GM21526 (cell line): Measurements from ENCODE around the gene SPNS1.
"Not testable (repeated sequence)": the region's sequence is repeated elsewhere in the genome, so short reads cannot be mapped to it uniquely, and the experiment has no call there.

ENCODE experiments used
- ATAC-seq: cut with Tn5 transposase; IDR thresholded peaks from one replicate; pipeline ENCODE4 v1.9.1; 2021; ENCODE audit warnings: moderate library complexity; ENCODE audit not compliant: unreplicated experiment, low FRiP score

The SPNS1 gene, protein sequence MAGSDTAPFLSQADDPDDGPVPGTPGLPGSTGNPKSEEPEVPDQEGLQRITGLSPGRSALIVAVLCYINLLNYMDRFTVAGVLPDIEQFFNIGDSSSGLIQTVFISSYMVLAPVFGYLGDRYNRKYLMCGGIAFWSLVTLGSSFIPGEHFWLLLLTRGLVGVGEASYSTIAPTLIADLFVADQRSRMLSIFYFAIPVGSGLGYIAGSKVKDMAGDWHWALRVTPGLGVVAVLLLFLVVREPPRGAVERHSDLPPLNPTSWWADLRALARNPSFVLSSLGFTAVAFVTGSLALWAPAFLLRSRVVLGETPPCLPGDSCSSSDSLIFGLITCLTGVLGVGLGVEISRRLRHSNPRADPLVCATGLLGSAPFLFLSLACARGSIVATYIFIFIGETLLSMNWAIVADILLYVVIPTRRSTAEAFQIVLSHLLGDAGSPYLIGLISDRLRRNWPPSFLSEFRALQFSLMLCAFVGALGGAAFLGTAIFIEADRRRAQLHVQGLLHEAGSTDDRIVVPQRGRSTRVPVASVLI

DNA sequence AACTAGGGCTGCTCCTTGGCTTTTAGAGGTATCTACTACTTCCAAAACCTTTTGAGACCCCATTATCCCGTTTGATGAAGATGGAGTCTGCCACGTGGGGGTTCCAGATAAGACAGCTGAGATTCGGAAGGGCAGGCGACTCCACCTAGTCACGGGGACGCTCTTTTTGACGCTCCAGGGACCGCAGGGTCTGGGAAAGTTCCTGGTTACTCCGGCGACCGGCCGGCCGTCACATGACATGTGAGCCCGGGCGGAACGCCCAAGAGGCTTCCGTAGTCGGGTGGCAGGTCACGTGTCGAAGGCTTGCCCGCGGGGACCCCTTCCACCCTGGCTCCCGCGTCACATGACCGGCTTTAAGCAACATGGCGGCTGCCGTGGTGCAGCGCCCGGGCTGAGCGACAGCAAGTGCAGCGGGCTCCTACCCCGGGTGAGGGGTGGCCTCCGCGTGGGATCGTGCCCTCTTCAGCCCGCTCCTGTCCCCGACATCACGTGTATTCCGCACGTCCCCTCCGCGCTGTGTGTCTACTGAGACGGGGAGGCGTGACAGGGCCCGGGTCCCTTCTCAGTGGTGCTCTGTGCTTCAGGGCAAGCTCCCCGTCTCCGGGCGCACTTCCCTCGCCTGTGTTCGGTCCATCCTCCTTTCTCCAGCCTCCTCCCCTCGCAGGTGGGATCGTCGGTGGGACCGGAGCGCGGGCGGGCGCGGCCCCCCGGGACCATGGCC is at the start of gene SPNS1:
TSS of gene SPNS1 (plus strand) at position 342 of the 721 bp plus-strand sequence. CDS start at position 716, 374 bp downstream.
- peak; percentile 67 for ATAC-seq

DNA sequence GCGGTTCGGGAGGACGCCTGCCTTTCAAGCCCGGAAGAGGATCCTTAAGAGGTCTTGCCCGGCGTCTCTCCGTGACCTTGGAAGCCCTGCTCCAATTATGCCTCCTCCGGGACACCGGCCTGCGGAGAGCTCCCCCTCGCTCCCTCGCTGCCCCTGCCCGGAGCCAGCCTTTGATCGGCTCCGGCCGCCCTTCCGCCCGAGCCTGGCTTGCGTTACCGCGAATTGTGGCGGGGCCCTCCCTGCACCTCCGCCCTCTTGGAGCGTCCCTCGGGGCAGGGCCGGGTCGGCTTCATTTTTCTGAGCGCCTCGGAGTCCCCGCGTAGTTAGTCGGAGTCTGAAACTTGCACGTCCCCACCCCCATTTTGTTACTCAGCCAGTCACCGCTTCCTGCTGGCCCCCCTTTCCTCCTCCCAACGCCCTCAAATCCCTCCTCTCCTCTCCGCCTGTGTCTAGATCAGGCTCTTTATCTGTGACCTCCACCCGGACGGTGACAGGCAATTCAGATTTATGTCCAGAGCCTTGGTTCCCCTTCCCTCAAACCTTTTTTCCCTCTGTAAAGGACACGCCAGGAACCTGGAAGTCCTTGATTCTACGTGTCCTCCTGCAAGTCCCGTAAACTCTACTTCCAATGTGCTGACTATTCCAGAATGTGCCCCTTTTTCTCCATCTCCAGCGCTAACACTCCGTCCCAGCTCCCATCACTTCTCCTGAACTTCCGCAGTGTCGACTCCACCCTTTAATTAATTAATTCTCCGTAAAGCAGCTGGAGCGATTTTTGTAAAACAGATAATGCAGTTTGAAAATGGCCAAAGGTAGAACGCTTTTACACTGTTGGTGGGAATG is 49.0 kb upstream of the SPNS1 start:
- ATAC-seq = peak; percentile 24

DNA sequence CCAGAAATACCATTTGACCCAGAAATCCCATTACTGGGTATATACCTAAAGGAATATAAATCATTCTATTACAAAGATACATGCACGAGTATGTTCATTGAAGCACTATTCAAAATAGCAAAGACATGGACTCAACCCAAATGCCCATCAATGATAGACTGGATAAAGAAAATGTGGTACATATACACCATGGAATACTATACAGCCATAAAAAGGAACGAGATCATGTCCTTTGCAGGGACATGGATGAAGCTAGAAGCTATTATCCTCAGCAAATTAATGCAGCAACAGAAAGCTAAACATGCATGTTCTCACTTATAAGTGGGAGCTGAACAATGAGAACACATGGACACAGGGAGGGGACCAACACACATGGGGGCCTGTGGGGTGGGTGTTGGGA is 48.3 kb upstream of the SPNS1 start:
- not testable (repeated sequence) for ATAC-seq

DNA sequence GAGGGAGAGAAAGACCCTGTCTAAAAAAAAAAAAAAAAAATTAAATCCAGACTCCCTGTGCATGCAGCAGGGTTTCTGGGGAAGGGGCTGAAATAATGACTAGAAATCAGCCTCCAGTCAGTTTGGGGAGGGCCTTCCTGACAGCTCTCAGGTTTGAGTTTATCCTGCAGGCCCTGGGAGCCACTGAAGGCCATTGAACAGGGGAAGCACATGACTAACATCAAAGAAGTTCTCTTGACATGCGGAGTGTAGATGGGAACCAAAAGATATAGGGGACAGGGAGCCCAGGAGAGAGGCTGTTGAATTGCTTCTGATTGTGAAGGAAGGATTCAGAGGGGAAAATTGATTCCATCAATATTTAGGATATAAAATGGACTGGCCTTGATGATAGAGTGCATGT is 46.8 kb upstream of the SPNS1 start:
- no peak for ATAC-seq

DNA sequence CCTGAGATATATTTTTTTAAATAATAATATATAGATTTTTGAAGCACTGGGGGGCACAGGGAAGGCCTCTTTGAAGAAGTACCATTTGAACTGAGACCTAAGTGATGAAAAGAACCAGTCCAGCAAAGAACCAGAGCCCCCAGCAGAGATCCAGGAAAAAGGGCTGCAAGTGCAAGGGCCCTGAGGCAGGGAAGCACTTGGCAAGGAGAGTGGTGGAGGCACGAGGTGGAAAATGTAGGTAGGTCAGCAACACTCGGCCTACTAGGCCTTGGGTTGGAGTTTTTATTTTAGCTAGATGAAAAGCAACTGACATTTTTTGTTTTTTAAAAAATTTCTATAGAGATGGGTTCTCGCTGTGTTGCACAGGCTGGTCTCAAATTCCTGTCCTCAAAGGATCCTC is 44.4 kb upstream of the SPNS1 start:
- ATAC-seq = no peak

DNA sequence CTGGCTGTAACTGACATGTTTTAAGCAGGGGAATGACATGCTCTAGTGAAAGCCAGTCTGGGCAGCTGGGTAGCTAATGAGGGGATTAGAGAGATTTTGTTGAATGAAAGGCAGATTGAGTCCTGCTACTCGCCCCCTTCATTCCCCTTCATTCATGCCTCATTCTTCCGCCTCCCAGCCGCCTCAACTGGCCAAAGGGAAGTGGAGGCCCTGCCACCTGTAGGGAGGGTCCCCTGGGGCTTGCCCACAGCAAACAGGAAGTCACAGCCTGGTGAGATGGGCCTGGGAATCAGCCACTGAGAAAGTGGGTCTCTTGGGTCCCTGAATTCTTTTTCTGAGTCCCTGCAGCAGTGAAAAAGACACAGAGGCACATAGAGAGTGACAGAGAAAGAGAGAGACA is 43.9 kb upstream of the SPNS1 start:
- no peak for ATAC-seq

DNA sequence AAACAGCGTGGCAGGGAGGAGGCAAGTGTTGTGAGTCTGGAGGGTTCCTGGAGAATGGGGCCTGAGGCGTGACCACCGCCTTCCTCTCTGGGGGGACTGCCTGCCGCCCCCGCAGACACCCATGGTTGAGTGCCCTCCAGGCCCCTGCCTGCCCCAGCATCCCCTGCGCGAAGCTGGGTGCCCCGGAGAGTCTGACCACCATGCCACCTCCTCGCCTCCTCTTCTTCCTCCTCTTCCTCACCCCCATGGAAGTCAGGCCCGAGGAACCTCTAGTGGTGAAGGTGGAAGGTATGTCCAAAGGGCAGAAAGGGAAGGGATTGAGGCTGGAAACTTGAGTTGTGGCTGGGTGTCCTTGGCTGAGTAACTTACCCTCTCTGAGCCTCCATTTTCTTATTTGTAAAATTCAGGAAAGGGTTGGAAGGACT is 42.8 kb upstream of the SPNS1 start, which contains the start of gene CD19:
TSS of gene CD19 (plus strand) at position 171 of the 425 bp plus-strand sequence. CDS start at position 201, 30 bp downstream.
- no peak for ATAC-seq

DNA sequence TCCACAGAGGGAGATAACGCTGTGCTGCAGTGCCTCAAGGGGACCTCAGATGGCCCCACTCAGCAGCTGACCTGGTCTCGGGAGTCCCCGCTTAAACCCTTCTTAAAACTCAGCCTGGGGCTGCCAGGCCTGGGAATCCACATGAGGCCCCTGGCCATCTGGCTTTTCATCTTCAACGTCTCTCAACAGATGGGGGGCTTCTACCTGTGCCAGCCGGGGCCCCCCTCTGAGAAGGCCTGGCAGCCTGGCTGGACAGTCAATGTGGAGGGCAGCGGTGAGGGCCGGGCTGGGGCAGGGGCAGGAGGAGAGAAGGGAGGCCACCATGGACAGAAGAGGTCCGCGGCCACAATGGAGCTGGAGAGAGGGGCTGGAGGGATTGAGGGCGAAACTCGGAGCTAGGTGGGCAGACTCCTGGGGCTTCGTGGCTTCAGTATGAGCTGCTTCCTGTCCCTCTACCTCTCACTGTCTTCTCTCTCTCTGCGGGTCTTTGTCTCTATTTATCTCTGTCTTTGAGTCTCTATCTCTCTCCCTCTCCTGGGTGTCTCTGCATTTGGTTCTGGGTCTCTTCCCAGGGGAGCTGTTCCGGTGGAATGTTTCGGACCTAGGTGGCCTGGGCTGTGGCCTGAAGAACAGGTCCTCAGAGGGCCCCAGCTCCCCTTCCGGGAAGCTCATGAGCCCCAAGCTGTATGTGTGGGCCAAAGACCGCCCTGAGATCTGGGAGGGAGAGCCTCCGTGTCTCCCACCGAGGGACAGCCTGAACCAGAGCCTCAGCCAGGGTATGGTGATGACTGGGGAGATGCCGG is 42.0 kb upstream of the SPNS1 start:
- no peak for ATAC-seq

DNA sequence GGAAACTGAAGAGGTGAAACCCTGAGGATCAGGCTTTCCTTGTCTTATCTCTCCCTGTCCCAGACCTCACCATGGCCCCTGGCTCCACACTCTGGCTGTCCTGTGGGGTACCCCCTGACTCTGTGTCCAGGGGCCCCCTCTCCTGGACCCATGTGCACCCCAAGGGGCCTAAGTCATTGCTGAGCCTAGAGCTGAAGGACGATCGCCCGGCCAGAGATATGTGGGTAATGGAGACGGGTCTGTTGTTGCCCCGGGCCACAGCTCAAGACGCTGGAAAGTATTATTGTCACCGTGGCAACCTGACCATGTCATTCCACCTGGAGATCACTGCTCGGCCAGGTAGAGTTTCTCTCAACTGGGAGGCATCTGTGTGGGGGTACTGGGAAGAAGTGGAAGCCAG is 41.4 kb upstream of the SPNS1 start:
- no peak for ATAC-seq

DNA sequence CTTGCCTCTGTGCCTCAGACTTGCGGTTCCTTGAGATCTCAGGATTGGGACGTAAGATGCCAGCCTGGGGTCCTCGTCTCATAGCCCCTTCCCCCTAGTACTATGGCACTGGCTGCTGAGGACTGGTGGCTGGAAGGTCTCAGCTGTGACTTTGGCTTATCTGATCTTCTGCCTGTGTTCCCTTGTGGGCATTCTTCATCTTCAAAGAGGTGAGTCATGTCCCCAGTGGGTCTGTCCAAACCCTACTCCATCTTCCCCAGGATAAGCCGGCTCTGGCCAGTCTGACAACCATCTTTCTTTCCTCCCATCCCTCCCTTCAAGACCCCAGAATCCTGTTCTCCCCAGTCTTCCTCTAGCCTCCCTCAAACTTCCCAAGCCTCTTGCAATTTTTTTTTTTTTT is 39.2 kb upstream of the SPNS1 start:
- ATAC-seq = no peak

DNA sequence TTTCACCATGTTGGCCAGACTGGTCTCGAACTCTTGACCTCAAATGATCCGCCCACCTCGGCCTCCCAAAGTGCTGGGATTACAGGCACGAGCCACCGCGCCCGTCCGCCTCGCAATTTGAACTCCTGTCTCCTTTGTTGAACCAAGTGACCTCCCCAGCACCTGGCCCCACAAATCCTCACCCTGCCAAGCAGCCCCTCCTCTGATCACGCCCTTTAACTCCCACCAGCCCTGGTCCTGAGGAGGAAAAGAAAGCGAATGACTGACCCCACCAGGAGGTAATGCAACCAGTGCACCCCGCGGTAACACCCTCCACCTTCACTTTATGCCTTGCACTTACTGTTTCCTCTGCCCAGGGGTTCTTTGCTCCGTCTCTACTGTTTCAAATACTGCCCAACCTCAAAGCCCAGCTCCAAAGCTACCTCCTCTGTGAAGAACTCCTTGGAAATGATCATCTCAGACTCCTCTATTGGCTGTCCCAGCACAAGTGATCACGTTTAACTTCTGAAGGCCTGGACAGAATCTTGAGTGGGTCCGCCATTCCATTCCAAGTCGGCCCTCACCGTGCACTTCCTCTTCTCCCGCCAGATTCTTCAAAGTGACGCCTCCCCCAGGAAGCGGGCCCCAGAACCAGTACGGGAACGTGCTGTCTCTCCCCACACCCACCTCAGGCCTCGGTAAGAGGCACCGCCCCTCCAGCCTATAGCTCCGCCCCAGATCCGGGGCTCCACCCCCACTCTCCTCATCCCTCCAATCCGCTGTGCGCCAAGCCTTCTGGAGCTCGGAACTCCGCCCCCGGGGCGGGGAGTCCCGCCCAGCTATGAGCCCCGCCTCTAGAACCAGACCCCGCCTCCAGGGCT is 38.4 kb upstream of the SPNS1 start:
- ATAC-seq = no peak

DNA sequence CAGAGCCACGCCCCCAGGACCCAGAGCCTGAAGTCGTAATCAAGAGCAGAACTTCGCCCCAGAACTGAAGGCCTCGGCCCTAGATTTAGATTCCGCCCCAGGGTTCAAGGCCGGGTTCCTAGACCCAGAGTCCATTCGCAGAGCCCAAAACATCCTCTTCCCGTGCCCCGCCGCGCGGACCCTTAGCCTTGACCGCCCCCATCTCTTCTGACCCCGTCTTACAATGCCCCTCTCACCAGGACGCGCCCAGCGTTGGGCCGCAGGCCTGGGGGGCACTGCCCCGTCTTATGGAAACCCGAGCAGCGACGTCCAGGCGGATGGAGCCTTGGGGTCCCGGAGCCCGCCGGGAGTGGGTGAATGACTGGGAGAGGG is 37.8 kb upstream of the SPNS1 start:
- no peak for ATAC-seq

DNA sequence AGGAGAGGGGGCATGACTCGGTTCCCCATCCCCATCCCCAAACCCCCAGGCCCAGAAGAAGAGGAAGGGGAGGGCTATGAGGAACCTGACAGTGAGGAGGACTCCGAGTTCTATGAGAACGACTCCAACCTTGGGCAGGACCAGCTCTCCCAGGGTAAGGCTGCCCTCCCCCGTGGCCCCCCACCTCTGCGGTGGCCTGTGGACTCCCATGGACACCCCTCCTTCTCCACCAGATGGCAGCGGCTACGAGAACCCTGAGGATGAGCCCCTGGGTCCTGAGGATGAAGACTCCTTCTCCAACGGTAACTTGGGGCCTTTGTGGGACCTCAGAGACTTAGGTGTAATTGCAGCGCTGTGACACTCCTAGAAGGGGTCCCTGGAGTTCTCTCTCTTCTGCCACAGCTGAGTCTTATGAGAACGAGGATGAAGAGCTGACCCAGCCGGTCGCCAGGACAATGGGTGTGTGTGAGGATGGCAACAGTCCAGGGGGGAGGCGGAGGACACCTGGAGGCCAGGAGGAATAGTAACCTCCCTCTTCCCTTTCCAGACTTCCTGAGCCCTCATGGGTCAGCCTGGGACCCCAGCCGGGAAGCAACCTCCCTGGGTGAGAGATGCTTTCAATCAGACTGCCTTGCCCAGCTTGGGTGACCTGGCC is 37.2 kb upstream of the SPNS1 start:
- ATAC-seq = no peak

DNA sequence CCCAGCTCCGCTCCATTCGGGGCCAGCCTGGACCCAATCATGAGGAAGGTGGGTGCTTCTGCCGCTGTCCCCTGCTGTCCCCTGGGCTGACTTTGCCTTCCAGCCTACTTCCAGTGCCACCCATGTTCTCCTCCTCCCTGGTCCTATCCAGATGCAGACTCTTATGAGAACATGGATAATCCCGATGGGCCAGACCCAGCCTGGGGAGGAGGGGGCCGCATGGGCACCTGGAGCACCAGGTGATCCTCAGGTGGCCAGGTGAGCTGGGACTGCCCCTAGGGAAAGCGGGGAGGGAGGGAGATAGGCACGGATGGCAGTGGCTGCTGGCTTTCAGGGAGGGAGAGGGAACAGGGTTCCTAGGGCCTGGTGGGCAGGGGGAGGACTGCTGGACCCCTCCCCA is 35.9 kb upstream of the SPNS1 start:
- no peak for ATAC-seq

DNA sequence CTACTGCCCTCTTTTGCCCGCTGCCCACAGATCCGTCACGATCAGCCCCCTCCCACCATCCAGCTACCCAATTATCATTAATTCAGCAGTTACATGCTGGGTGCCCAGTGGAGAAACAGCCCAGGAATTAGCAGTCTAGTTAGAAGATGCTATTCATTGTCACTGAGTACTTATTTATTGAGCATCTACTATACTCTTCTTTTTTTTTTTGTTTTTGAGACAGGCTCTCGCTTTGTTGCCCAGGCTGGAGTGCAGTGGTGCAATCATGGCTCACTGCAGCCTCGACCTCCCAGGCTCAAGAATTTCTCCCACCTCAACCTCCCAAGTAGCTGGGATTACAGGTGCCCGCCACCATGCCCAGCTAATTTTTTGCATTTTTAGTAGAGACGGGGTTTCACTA is 34.8 kb upstream of the SPNS1 start:
- ATAC-seq = not testable (repeated sequence)

DNA sequence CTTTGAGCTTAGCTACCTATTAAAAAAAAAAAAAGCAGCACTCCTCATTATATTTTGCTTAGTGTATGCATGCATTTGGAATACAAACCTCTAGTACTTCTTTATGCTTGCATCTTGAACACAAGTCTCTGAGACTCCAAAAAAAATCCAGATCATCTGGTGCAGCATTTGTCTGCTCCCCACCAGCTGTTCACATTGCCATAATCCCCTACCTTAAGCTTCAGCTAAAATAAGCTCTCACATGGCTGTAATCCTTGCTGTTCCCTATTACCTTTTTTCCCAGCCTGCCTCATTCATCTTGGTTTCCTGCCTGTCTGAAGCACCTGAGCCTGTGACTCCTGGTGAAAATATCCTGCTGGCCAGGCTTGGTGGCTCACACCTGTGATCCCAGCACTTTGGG is 31.3 kb upstream of the SPNS1 start:
- ATAC-seq = no peak

DNA sequence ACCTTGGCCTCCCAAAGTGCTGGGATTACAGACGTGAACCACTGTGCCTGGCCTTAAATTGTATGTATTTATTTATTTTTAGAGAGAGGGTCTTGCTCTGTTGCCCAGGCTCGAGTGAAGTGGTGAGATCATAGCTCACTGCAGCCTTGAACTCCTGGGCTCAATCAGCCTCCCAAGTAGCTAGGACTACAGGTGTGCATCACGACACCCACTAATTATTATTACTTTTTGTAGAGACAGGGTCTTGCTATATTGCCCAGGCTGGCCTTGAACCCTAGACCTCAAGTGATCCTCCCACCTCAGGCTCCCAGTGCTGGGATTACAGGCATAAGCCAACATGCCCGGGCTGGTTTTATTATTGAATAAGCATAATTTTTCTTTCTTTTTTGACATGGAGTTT is 27.9 kb upstream of the SPNS1 start:
- no peak for ATAC-seq

DNA sequence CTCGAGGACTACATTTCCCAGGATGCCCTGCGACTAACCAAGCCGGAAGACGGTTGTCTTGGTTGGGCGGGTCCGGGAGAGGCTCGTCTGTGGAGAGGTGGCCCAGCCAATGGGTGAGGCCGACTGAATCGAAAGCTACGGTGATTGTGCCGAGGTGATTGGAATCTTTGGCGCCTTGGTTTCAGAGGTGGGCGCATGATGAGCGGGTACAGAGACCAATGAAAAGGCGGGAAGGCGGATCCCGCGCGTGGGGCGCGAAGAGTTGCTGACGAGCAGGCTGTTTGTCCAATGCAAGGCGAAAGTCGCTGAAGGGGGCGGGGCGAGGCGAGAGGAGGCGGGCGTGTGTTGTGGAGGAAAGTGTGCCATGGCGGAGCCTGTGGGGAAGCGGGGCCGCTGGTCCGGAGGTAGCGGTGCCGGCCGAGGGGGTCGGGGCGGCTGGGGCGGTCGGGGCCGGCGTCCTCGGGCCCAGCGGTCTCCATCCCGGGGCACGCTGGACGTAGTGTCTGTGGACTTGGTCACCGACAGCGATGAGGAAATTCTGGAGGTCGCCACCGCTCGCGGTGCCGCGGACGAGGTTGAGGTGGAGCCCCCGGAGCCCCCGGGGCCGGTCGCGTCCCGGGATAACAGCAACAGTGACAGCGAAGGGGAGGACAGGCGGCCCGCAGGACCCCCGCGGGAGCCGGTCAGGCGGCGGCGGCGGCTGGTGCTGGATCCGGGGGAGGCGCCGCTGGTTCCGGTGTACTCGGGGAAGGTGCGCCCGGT is 23.7 kb upstream of the SPNS1 start, which contains the start of gene NFATC2IP:
TSS of gene NFATC2IP (plus strand) at position 290 of the 762 bp plus-strand sequence. CDS start at position 365, 75 bp downstream.
- peak; percentile 90 for ATAC-seq
